Transverse colon (tissue), 4 donors: ENCODE data around the gene TMEM266.

Source experiments
- EP300 ChIP-seq: sonication (generic); formaldehyde crosslinking; IDR thresholded peaks from one replicate; pipeline ENCODE4 v1.6.1; 2017; ENCODE audit warnings: antibody characterized with exemption, low read depth
- POLR2A ChIP-seq: fragments of 450-650 bp; IDR thresholded peaks from one replicate; pipeline ENCODE4 v1.6.1; 2016; ENCODE audit warnings: antibody characterized with exemption, mild to moderate bottlenecking, moderate library complexity
- POLR2AphosphoS5 ChIP-seq, 3 donors: sonication (generic); formaldehyde crosslinking; IDR thresholded peaks; one replicate each; pipeline ENCODE4 v1.6.1; 2016; ENCODE audit warnings: antibody characterized with exemption in 3 of 3
- TF ChIP-seq, protein P1 (sequence below), 5 experiments: fragments of 200-600 bp in 3 of 5; fragments of 450-650 bp in 2 of 5; sonication (generic) in 3 of 5; IDR thresholded peaks; 1 replicate in 2 of 5; 2 replicates in 3 of 5; pipeline ENCODE4 v1.5.1; 2016 to 2017; ENCODE audit warnings: antibody characterized with exemption in 5 of 5, inconsistent platforms in 3 of 5, mild to moderate bottlenecking in 2 of 5, moderate library complexity in 1 of 5

DNA sequence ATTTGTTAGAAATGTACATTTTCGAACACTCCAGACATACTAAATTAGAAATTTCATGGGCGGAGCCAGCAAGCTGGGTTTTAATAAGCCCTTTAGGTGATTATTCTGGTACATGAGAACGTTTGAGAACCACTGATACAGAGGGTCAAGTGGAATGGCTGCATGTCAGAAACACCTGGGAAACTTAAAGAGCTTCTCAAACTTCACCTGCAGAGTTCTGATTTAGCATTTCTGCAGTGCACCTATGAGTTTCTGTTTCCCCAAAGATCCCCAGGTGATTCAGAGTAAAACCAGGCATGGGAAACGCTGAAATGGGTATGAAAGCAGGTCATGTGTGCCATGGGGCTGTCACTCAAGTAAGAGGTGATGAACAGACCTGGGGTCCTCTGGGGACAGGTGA is 68.1 kb downstream of the TMEM266 start:
- TF ChIP-seq POLR2AphosphoS5 (IDR thresholded peaks at IDR 0.05) (no peak), EP300 (no peak), POLR2A (no peak)
- TF ChIP-seq, protein P1, sequence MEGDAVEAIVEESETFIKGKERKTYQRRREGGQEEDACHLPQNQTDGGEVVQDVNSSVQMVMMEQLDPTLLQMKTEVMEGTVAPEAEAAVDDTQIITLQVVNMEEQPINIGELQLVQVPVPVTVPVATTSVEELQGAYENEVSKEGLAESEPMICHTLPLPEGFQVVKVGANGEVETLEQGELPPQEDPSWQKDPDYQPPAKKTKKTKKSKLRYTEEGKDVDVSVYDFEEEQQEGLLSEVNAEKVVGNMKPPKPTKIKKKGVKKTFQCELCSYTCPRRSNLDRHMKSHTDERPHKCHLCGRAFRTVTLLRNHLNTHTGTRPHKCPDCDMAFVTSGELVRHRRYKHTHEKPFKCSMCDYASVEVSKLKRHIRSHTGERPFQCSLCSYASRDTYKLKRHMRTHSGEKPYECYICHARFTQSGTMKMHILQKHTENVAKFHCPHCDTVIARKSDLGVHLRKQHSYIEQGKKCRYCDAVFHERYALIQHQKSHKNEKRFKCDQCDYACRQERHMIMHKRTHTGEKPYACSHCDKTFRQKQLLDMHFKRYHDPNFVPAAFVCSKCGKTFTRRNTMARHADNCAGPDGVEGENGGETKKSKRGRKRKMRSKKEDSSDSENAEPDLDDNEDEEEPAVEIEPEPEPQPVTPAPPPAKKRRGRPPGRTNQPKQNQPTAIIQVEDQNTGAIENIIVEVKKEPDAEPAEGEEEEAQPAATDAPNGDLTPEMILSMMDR (IDR thresholded peaks at IDR 0.05): no peak
